Astrocyte (in vitro differentiated cells and primary cell): ENCODE measurements around the gene MGAM2. TPM values are rescaled to one million over a fixed set of nuclear protein-coding genes. Genes with fewer than 3 reads are reported as not detected.
"Not testable (repeated sequence)": the region's sequence is repeated elsewhere in the genome, so short reads cannot be mapped to it uniquely, and the experiment has no call there.

Experiments used
- DNase-seq: peaks from one replicate; pipeline ENCODE4 v3.0.0-alpha.2; 2010; ENCODE audit warnings: low read depth
- FAIRE-seq: peaks from 2 replicates; lab custom pipeline; 2011; peaks lifted over from hg19 to GRCh38; lab: Jason Lieb, UNC
- H2AFZ ChIP-seq: 2 replicates; pipeline ENCODE4 v1.6.0; 2012; ENCODE audit warnings: low read depth, low read length, inconsistent platforms
- H3K27ac ChIP-seq: 2 replicates; pipeline ENCODE4 v1.5.1; 2011; ENCODE audit warnings: low read depth, low read length, inconsistent platforms
- H3K27me3 ChIP-seq: 2 replicates; pipeline ENCODE4 v1.6.0; 2011; ENCODE audit warnings: low read length, inconsistent platforms; ENCODE audit not compliant: insufficient read depth
- H3K36me3 ChIP-seq: 2 replicates; pipeline ENCODE4 v1.5.1; 2011; ENCODE audit warnings: low read length, inconsistent platforms; ENCODE audit not compliant: insufficient read depth
- H3K4me1 ChIP-seq: 2 replicates; pipeline ENCODE4 v1.5.1; 2011; ENCODE audit warnings: low read length, inconsistent platforms; ENCODE audit not compliant: insufficient read depth
- H3K4me2 ChIP-seq: 2 replicates; pipeline ENCODE4 v1.6.0; 2012; ENCODE audit warnings: low read length, inconsistent platforms
- H3K4me3 ChIP-seq: 2 replicates; pipeline ENCODE4 v1.5.1; 2011; ENCODE audit warnings: low read depth, mild to moderate bottlenecking, low read length, inconsistent platforms; ENCODE audit not compliant: insufficient read depth
- H3K79me2 ChIP-seq: 2 replicates; pipeline ENCODE4 v1.6.0; 2012; ENCODE audit warnings: mild to moderate bottlenecking, low read length, inconsistent platforms; ENCODE audit not compliant: insufficient read depth
- H3K9ac ChIP-seq: 2 replicates; pipeline ENCODE4 v1.6.0; 2012; ENCODE audit warnings: mild to moderate bottlenecking, low read length, inconsistent platforms
- H3K9me3 ChIP-seq: 2 replicates; pipeline ENCODE4 v1.5.1; 2012; ENCODE audit warnings: low read depth, mild to moderate bottlenecking, low read length, inconsistent platforms; ENCODE audit not compliant: insufficient read depth
- H4K20me1 ChIP-seq: 2 replicates; pipeline ENCODE4 v1.6.0; 2012; ENCODE audit warnings: low read length, inconsistent platforms; ENCODE audit not compliant: insufficient read depth
- H3K27ac Mint-ChIP-seq: one replicate; pipeline ENCODE4 v1.8.0; 2021; ENCODE audit warnings: mild to moderate bottlenecking, mixed read lengths; ENCODE audit not compliant: unreplicated experiment
- H3K27me3 Mint-ChIP-seq: one replicate; pipeline ENCODE4 v1.8.0; 2021; ENCODE audit warnings: low read depth, mixed read lengths; ENCODE audit not compliant: unreplicated experiment
- H3K36me3 Mint-ChIP-seq: one replicate; pipeline ENCODE4 v1.8.0; 2021; ENCODE audit warnings: low read depth, mixed read lengths; ENCODE audit not compliant: unreplicated experiment
- H3K4me1 Mint-ChIP-seq: one replicate; pipeline ENCODE4 v1.8.0; 2021; ENCODE audit warnings: low read depth, mixed read lengths; ENCODE audit not compliant: unreplicated experiment
- H3K4me3 Mint-ChIP-seq: one replicate; pipeline ENCODE4 v1.8.0; 2021; ENCODE audit warnings: mild to moderate bottlenecking, moderate library complexity, mixed read lengths; ENCODE audit not compliant: unreplicated experiment
- H3K9me3 Mint-ChIP-seq: one replicate; pipeline ENCODE4 v1.8.0; 2021; ENCODE audit warnings: mild to moderate bottlenecking, mixed read lengths; ENCODE audit not compliant: unreplicated experiment
- EZH2 ChIP-seq: IDR thresholded peaks from 2 replicates; pipeline ENCODE4 v1.6.1; 2012; ENCODE audit warnings: mild to moderate bottlenecking, low read length, inconsistent platforms; ENCODE audit not compliant: insufficient read depth
- total RNA-seq: library from RNA; stranded (reverse); gene quantifications from 2 replicates; pipeline ENCODE4 v1.2.1, GENCODE V29; 2021
- TF ChIP-seq, protein P1 (sequence below): IDR thresholded peaks from 2 replicates; pipeline ENCODE4 v1.5.1; 2011; ENCODE audit warnings: low read depth, mild to moderate bottlenecking, inconsistent platforms, low read length, moderate library complexity; ENCODE audit not compliant: insufficient read depth

MGAM2 gene
- total RNA-seq, 1 donor from 2014 or later, result 0.05 TPM

DNA sequence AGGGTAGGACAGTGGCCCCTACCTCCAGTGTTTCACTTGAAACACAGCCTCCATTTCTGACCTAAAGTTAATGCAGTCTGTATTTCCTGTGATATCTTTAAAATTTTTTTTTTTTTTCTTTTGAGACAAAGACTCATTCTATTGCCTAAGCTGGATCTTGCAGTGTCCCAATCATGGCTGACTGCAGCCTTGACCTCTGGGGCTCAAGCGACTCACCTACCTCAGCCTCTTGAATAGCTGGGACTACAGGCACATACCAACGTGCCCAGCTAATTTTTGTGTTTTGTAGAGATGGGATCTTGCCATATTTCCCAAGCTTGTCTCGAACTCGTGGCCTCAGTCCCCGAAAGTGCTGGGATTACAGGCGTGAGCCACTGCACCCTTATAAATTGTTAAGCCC, 16.7 kb upstream of the MGAM2 start:
- Mint-ChIP-seq H3K4me3 (no peak overlapping the region), H3K9me3 (no peaks in the 10 kb centered on the region), H3K36me3 (peaks cover 12% of the 10 kb centered on the region), H3K27me3 (peaks cover 7% of the 10 kb centered on the region), H3K4me1 (no peaks in the 10 kb centered on the region), H3K27ac (no peak overlapping the region)
- H3K27me3 ChIP-seq, result no peaks in the 10 kb centered on the region
- no peaks in the 10 kb centered on the region for H3K9me3 ChIP-seq
- no peak overlapping the region for H3K4me3 ChIP-seq
- no peak overlapping the region for H3K4me2 ChIP-seq
- H4K20me1 ChIP-seq, result no peaks in the 10 kb centered on the region
- no peak overlapping the region for H2AFZ ChIP-seq
- no peak for DNase-seq
- no peak overlapping the region for H3K27ac ChIP-seq
- no peaks in the 10 kb centered on the region for H3K4me1 ChIP-seq
- H3K36me3 ChIP-seq, result no peaks in the 10 kb centered on the region
- TF ChIP-seq, protein P1, sequence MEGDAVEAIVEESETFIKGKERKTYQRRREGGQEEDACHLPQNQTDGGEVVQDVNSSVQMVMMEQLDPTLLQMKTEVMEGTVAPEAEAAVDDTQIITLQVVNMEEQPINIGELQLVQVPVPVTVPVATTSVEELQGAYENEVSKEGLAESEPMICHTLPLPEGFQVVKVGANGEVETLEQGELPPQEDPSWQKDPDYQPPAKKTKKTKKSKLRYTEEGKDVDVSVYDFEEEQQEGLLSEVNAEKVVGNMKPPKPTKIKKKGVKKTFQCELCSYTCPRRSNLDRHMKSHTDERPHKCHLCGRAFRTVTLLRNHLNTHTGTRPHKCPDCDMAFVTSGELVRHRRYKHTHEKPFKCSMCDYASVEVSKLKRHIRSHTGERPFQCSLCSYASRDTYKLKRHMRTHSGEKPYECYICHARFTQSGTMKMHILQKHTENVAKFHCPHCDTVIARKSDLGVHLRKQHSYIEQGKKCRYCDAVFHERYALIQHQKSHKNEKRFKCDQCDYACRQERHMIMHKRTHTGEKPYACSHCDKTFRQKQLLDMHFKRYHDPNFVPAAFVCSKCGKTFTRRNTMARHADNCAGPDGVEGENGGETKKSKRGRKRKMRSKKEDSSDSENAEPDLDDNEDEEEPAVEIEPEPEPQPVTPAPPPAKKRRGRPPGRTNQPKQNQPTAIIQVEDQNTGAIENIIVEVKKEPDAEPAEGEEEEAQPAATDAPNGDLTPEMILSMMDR, result no peak
- TF ChIP-seq EZH2, result no peak
- no peak for FAIRE-seq
- H3K9ac ChIP-seq, result no peak overlapping the region
- H3K79me2 ChIP-seq, result no peaks in the 10 kb centered on the region

GRCh38 chr7:142097571-142097970, 13.9 kb upstream of the MGAM2 start:
- H3K36me3 Mint-ChIP-seq, result peaks cover 7% of the 10 kb centered on the region
- H3K27me3 Mint-ChIP-seq, result peaks cover 4% of the 10 kb centered on the region
- H4K20me1 ChIP-seq, result no peaks in the 10 kb centered on the region
- TF ChIP-seq EZH2, result no peak
- TF ChIP-seq, protein P1, result no peak
- H3K27ac ChIP-seq, result no peak overlapping the region
- H3K4me2 ChIP-seq, result no peak overlapping the region
- H3K4me3 ChIP-seq, result no peak overlapping the region
- no peak overlapping the region for H3K4me3 Mint-ChIP-seq
- no peaks in the 10 kb centered on the region for H3K36me3 ChIP-seq
- no peaks in the 10 kb centered on the region for H3K9me3 Mint-ChIP-seq
- H3K27ac Mint-ChIP-seq, result no peak overlapping the region
- DNase-seq (no peak), FAIRE-seq (no peak)
- H3K27me3 ChIP-seq, result no peaks in the 10 kb centered on the region
- H3K9ac ChIP-seq, result no peak overlapping the region
- H3K4me1 Mint-ChIP-seq, result no peaks in the 10 kb centered on the region
- no peaks in the 10 kb centered on the region for H3K4me1 ChIP-seq
- no peaks in the 10 kb centered on the region for H3K79me2 ChIP-seq
- H2AFZ ChIP-seq, result no peak overlapping the region
- no peaks in the 10 kb centered on the region for H3K9me3 ChIP-seq

DNA sequence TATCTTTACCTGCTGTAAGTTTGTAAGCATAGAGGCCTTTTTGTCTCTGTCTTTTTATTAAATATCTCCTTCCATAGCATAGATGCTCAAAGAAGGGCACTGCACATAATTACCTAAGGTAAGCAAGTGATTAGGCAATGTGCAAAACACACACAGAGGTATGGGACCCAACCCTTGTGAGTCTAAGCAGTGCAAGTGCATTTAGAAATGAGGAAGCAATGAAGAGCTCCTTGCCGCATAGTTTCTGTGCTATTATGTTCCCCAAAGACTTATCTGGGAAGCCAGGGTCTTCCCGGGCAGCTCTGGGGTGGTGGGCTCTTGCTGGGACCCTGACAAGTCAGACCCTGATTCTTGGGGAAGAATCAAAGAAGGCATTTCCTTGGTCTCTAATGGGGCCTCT, 13.5 kb upstream of the MGAM2 start:
- Histone ChIP-seq H3K9me3 (no peaks in the 10 kb centered on the region), H3K79me2 (no peaks in the 10 kb centered on the region), H3K4me1 (no peaks in the 10 kb centered on the region), H3K36me3 (no peaks in the 10 kb centered on the region), H3K27ac (no peak overlapping the region), H4K20me1 (no peaks in the 10 kb centered on the region), H3K4me2 (no peak overlapping the region), H3K9ac (no peak overlapping the region), H2AFZ (no peak overlapping the region), H3K4me3 (no peak overlapping the region), H3K27me3 (no peaks in the 10 kb centered on the region)
- FAIRE-seq (no peak), DNase-seq (no peak)
- Mint-ChIP-seq H3K4me1 (no peaks in the 10 kb centered on the region), H3K27ac (no peak overlapping the region), H3K27me3 (peaks cover 4% of the 10 kb centered on the region), H3K36me3 (peaks cover 4% of the 10 kb centered on the region), H3K9me3 (no peaks in the 10 kb centered on the region), H3K4me3 (no peak overlapping the region)
- no peak for TF ChIP-seq EZH2
- TF ChIP-seq, protein P1, result no peak

DNA sequence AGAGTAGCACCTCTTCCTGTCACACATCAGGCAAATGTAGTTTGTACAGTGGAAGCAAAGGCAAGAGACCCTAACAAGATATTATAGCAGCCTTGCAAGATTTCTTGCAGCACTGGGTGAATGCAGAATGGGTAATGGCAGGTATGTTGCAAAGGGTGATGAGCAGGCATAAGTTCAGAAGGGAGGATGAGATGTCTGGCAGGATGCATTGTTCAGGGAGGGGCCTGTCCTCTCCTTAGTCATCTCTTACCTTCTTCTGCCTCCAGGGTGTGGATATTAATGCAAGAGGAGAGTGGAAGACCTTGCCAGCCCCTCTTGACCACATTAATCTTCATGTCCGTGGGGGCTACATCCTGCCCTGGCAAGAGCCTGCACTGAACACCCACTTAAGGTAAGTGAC, 12.2 kb upstream of the MGAM2 start:
- not testable (repeated sequence) for H3K27ac Mint-ChIP-seq, H3K79me2 ChIP-seq, H3K4me1 Mint-ChIP-seq, H3K4me1 ChIP-seq, H4K20me1 ChIP-seq, H3K9me3 Mint-ChIP-seq, H3K4me2 ChIP-seq, DNase-seq, H3K36me3 ChIP-seq, H3K36me3 Mint-ChIP-seq, H3K27me3 Mint-ChIP-seq, FAIRE-seq, H3K27me3 ChIP-seq, H2AFZ ChIP-seq, H3K4me3 ChIP-seq, H3K4me3 Mint-ChIP-seq, H3K9me3 ChIP-seq, H3K9ac ChIP-seq, H3K27ac ChIP-seq
